ENCODE results near the gene HMGXB3. TPM values are rescaled to one million over a fixed set of nuclear protein-coding genes. Genes with fewer than 3 reads are reported as not detected.

HMGXB3 gene
- total RNA-seq, 2 donors from 2014 or later: 31.9 to 40.8 TPM

DNA sequence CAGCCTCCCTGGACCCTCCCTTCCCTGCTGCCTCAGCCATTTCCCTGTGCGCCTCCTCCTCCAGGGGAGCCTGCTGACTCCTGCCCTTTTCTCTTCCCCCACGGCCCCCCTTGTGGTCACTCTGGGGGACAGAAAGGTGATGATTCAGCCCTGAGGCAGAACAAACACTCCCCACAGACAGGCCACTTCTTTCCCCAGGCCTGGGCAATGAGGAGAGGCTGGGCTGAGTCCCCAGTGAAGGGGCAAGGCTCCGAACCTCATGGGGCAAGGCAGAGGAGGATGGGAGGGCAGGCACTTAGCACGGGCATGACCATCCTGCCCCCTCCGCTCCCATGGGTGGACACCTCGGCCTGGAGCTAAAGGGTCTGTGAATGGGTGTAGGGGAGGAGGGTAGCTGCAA lies 64.8 kb downstream of the HMGXB3 start:
- ATAC-seq (no peak), DNase-seq (no peak)
- H3K27ac Mint-ChIP-seq: no peak overlapping the region
- peaks cover 4% of the 10 kb centered on the region for H3K27me3 Mint-ChIP-seq
- H3K4me3 Mint-ChIP-seq: no peak overlapping the region
- peaks cover 18% of the 10 kb centered on the region for H3K4me1 Mint-ChIP-seq
- no peaks in the 10 kb centered on the region for H3K36me3 Mint-ChIP-seq (ENCODE audit: low read depth)
- H3K9me3 ChIP-seq (ENCODE audit: control insufficient read depth, low read length, poor library complexity, severe bottlenecking): no peaks in the 10 kb centered on the region

GRCh38 chr5:150065886-150066285 lies 65.3 kb downstream of the HMGXB3 start:
- DNase-seq: no peak
- H3K4me3 Mint-ChIP-seq: no peak overlapping the region
- no peak for ATAC-seq
- H3K36me3 Mint-ChIP-seq (ENCODE audit: low read depth): no peaks in the 10 kb centered on the region
- no peaks in the 10 kb centered on the region for H3K9me3 ChIP-seq (ENCODE audit: control insufficient read depth, low read length, poor library complexity, severe bottlenecking)
- no peak overlapping the region for H3K27ac Mint-ChIP-seq
- H3K27me3 Mint-ChIP-seq: peaks cover 4% of the 10 kb centered on the region
- H3K4me1 Mint-ChIP-seq: peaks cover 18% of the 10 kb centered on the region

DNA sequence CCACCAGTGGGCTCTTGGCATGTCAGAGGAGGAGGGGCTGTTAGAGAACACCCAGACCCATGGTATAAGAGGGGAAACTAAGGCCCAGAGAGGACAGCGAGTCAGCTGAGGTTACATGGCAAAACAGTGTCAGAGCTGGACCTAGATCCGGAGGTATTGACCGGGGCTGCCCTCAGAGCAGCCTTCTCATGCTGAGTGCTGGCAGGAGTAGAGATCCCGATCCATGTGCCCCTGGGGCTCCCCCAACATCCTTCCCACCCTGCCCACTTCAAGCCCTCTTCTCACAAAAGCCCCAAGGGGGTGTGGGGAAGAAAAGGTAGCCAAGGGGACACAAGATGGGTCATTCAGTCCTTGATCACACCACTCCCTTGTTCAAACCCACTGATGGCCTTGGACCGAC lies 65.9 kb downstream of the HMGXB3 start:
- ATAC-seq (no peak), DNase-seq (no peak)
- no peak overlapping the region for H3K4me3 Mint-ChIP-seq
- peak overlapping the region; percentile 70 for H3K27ac Mint-ChIP-seq
- peaks cover 4% of the 10 kb centered on the region for H3K27me3 Mint-ChIP-seq
- H3K36me3 Mint-ChIP-seq (ENCODE audit: low read depth): no peaks in the 10 kb centered on the region
- peaks cover 18% of the 10 kb centered on the region for H3K4me1 Mint-ChIP-seq
- H3K9me3 ChIP-seq (ENCODE audit: control insufficient read depth, low read length, poor library complexity, severe bottlenecking): no peaks in the 10 kb centered on the region

DNA sequence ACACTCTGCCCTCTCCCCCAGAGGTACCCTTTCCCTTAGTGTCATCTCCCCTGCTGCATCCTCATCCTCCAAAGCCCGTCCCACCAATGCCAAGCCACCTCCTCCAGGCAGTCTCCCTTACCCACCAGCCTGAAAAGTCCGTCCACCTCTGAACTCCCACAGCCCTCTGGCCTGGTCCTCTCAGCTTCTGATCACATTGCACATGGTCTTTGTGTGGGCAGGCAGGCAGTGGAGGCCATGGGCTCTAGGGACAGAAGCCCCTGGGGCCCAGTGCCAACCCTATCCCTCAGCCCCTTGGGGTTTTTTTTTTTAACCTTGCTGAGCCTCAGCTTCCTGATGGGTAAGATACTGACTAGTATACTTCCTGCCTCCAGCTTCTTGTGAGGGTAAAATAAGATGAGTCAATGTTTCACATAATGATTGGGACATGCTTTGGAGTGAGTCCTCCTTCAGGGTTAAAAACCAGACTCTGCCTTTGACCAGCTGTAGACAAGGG lies 66.4 kb downstream of the HMGXB3 start:
- H3K4me1 Mint-ChIP-seq: peaks cover 18% of the 10 kb centered on the region

DNA sequence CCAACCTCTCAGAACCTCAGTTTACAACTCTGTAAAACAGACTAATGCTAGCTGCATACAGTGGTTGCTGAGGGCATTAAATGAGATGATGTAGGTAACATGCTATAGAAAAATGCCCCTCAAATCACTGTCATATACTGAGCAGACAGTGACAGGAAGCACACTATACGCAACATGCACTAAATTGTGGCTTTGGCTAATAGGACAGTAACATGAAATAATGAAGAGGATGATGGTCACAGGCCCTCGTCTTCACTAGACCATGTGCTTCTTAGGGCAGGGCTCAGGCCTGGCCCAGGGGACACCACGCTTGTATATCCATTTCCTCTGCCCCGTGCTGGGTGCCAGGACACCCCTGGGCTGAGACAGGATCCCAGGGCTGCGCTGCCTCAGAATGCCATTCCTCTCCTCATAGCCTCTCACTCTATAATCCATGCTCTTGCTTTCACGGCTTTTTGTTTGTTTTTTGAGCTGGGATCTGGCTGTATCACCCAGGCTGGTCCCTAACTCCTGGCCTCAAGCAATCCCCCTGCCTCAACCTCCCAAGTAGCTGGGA lies 66.9 kb downstream of the HMGXB3 start:
- H3K9me3 ChIP-seq (ENCODE audit: control insufficient read depth, low read length, poor library complexity, severe bottlenecking): no peaks in the 10 kb centered on the region
- Mint-ChIP-seq H3K27me3 (peaks cover 1% of the 10 kb centered on the region), H3K4me3 (no peak overlapping the region), H3K27ac (peak overlapping the region; percentile 70), H3K4me1 (peaks cover 15% of the 10 kb centered on the region), H3K36me3 (ENCODE audit: low read depth) (no peaks in the 10 kb centered on the region)
- ATAC-seq (no peak), DNase-seq (no peak)

More for the DNA sequence above, 66.4 kb downstream of the HMGXB3 start:
- H3K4me3 Mint-ChIP-seq: peak overlapping the region; percentile 61
- peaks cover 4% of the 10 kb centered on the region for H3K27me3 Mint-ChIP-seq
- ATAC-seq (no peak), DNase-seq (no peak)
- H3K36me3 Mint-ChIP-seq (ENCODE audit: low read depth): no peaks in the 10 kb centered on the region
- H3K27ac Mint-ChIP-seq: peak overlapping the region; percentile 70
- H3K9me3 ChIP-seq (ENCODE audit: control insufficient read depth, low read length, poor library complexity, severe bottlenecking): no peaks in the 10 kb centered on the region

DNA sequence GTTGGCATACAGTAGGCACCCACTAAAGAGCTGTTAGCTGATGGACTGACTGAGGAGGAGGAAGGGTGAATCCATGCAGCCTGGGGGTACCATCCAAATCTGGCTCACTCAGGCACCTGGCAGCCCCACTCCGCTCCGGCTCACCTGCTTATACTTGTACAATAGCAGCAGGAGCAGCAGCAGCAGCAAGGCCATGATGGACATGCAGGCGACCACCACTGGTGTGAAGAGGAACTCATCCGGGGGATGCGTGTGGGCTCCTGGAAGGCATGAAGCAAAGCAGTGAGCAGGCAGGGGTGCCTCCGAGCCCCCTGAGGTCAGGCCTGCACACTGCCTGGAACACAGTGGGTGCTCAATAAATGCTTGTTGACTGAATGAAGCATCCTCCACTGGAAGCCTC lies 67.5 kb downstream of the HMGXB3 start:
- H3K9me3 ChIP-seq (ENCODE audit: control insufficient read depth, low read length, poor library complexity, severe bottlenecking): no peaks in the 10 kb centered on the region
- no peak for DNase-seq
- no peaks in the 10 kb centered on the region for H3K27me3 Mint-ChIP-seq
- H3K4me3 Mint-ChIP-seq: no peak overlapping the region
- no peaks in the 10 kb centered on the region for H3K36me3 Mint-ChIP-seq (ENCODE audit: low read depth)
- no peak for ATAC-seq
- peaks cover 13% of the 10 kb centered on the region for H3K4me1 Mint-ChIP-seq
- no peak overlapping the region for H3K27ac Mint-ChIP-seq

DNA sequence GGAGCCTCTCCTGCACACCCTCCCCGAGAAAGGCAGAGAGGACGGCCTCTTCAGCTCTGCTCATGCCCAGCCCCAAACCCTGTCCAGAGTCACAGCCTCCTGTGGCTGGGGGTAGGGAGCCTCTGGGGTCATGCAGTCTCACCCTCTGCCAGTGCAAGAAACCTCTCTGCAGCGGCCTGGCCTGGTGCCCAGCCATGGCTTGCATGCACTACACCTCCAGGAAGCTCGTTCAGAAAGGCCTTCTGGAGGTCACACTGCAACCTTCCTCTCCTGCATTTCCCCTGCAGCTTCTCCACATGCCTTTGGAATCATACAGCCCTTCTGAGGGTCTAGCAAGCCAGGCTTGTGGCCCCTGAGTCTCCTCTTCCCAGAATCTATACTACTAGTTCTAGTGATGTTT lies 67.9 kb downstream of the HMGXB3 start:
- H3K9me3 ChIP-seq (ENCODE audit: control insufficient read depth, low read length, poor library complexity, severe bottlenecking): no peaks in the 10 kb centered on the region
- DNase-seq (no peak), ATAC-seq (no peak)
- H3K4me1 Mint-ChIP-seq: peaks cover 13% of the 10 kb centered on the region
- H3K27me3 Mint-ChIP-seq: no peaks in the 10 kb centered on the region
- H3K36me3 Mint-ChIP-seq (ENCODE audit: low read depth): no peaks in the 10 kb centered on the region
- no peak overlapping the region for H3K4me3 Mint-ChIP-seq
- H3K27ac Mint-ChIP-seq: no peak overlapping the region

DNA sequence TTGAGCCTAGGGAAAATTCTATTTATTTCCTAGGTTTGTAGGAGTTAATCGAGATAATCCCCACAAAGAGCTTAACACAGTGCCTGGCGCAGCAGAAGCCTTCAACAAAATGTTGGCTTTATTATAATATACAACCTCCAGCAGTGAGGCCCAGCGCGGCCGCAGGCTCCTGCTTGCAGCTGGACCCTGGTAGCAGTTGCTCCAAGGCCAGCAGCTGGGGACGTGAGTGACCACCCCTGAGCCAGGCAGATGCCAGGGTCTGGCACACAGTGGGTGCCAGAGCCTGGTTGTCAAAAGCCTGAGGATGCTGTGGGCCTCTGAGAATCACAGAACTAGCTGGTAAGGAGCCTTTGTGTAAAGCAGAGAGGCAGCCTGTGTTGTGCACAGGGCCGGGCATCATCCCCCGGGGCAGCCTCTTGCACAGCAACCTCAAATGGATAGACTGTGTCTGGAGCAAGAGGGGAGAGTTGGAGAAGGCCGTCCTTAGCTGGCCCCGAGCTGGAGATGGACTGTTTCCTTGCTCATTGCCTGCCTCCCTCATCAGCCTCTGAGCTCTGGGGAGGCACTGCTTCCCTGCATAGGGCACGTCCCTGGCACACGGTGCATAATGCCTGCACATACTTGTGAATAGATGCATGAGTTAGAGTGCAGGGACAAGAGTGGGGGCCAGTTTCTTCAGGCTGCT lies 68.6 kb downstream of the HMGXB3 start:
- ATAC-seq (no peak), DNase-seq (no peak)
- no peak overlapping the region for H3K27ac Mint-ChIP-seq
- peaks cover 13% of the 10 kb centered on the region for H3K4me1 Mint-ChIP-seq
- no peaks in the 10 kb centered on the region for H3K9me3 ChIP-seq (ENCODE audit: control insufficient read depth, low read length, poor library complexity, severe bottlenecking)
- H3K27me3 Mint-ChIP-seq: no peaks in the 10 kb centered on the region
- no peaks in the 10 kb centered on the region for H3K36me3 Mint-ChIP-seq (ENCODE audit: low read depth)
- H3K4me3 Mint-ChIP-seq: no peak overlapping the region

DNA sequence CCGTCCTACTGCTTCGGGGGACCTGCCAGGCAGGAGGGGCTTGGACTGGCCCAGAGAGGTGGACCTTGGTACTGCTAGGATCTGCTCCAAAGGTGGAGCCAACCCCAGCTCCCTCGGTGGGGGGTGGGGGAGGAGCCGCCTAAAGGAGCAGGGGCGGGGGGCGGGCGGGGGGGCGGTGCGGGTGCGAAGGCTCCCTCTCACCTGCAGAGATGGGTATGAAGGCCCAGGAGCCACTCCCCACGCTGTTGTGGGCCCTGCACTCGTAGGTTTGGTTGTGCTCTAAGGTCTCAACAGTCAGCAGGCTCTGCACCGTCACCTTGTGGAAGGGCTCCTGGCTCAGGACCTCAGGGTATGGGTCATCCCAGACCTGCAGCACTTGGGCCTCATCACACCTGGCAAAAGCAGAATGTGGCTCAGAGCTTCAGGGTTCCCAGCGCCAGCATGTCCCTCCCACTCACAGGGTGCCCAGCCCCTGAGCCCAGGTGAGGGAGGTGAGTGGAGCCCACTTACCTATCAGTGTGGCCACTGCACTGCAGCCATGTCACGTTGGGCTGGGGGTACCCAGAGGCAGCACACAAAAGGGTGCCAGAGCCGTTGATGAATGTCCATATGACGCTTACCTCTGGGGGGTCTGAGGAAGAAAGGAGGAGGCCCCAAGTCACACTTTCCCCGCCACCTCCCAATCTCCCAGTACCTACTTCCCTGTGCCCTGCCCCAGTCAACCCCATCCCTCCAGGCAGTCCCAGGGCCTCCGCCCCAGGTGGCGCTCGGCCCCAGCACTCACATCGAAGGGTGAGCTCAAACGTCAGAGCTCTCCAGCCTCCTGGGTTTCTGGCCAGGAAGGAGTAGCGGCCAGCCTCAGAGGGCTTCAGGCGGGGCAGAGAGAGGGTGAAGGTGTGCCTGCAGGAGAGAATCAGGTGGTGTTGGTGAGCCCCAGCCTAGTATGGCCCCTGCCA lies 69.4 kb downstream of the HMGXB3 start:
- Mint-ChIP-seq H3K27ac (no peak overlapping the region), H3K27me3 (no peaks in the 10 kb centered on the region), H3K36me3 (ENCODE audit: low read depth) (no peaks in the 10 kb centered on the region), H3K4me1 (peaks cover 13% of the 10 kb centered on the region), H3K4me3 (no peak overlapping the region)
- H3K9me3 ChIP-seq (ENCODE audit: control insufficient read depth, low read length, poor library complexity, severe bottlenecking): no peaks in the 10 kb centered on the region
- no peak for ATAC-seq
- no peak for DNase-seq

DNA sequence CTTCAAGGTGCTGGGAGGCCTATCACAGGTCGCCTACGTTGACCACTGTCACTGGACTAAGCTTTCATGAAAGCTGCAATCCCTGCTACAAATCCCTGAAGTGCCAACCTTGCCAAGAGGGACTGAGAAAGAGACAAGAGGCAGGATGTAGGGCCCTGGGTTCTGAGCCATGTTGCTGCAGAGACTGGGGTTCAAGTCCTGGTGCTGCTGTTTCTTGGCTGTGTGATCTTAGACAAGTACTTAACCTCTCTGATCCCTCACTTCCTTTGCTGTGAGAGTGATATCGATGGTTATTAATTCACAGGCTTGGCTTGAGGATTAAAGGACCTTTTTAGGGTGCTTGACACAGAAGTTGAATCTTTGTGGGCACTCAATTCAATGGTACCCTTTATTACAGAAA lies 70.3 kb downstream of the HMGXB3 start:
- DNase-seq (no peak), ATAC-seq (no peak)
- H3K36me3 Mint-ChIP-seq (ENCODE audit: low read depth): no peaks in the 10 kb centered on the region
- H3K9me3 ChIP-seq (ENCODE audit: control insufficient read depth, low read length, poor library complexity, severe bottlenecking): no peaks in the 10 kb centered on the region
- peaks cover 13% of the 10 kb centered on the region for H3K4me1 Mint-ChIP-seq
- H3K27ac Mint-ChIP-seq: no peak overlapping the region
- no peaks in the 10 kb centered on the region for H3K27me3 Mint-ChIP-seq
- no peak overlapping the region for H3K4me3 Mint-ChIP-seq

DNA sequence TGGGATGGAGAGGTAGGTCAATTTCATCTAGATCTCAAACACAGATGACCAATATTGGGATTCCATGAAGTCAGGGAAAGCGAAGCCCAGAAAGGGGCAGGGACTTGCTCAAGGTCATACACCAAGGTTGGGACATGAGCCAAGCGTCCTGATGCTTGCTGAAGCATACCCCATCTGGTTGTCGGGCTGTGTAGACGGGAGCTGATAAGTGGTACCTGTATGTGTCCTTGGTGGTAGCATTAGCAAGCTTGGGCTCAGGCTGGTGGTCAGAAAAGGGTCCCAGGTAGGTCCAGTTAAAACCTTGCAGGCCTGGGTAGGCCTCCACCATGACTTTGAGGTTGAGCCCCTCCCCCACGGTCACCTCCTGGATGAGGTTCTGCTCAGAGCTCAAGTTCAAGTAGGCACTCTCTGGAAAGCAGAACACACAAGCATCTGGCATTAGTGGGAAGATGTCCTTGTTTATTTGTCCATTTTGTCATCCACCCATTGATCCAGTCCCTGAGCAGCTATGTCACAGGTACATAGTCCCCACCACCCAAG lies 72.6 kb downstream of the HMGXB3 start:
- Mint-ChIP-seq H3K36me3 (ENCODE audit: low read depth) (no peaks in the 10 kb centered on the region), H3K27ac (no peak overlapping the region), H3K4me3 (no peak overlapping the region), H3K4me1 (peaks cover 2% of the 10 kb centered on the region), H3K27me3 (peaks cover under 1% of the 10 kb centered on the region)
- DNase-seq (no peak), ATAC-seq (no peak)
- no peaks in the 10 kb centered on the region for H3K9me3 ChIP-seq (ENCODE audit: control insufficient read depth, low read length, poor library complexity, severe bottlenecking)

- Mint-ChIP-seq H3K27me3 (peaks cover 6% of the 10 kb centered on the region), H3K4me1 (peaks cover under 1% of the 10 kb centered on the region), H3K27ac (no peak overlapping the region), H3K4me3 (no peak overlapping the region), H3K36me3 (ENCODE audit: low read depth) (no peaks in the 10 kb centered on the region)
- ATAC-seq (no peak), DNase-seq (no peak)
- H3K9me3 ChIP-seq (ENCODE audit: control insufficient read depth, low read length, poor library complexity, severe bottlenecking): no peaks in the 10 kb centered on the region
These were observed 73.1 kb downstream of the HMGXB3 start for GRCh38 chr5:150073677-150074076.

DNA sequence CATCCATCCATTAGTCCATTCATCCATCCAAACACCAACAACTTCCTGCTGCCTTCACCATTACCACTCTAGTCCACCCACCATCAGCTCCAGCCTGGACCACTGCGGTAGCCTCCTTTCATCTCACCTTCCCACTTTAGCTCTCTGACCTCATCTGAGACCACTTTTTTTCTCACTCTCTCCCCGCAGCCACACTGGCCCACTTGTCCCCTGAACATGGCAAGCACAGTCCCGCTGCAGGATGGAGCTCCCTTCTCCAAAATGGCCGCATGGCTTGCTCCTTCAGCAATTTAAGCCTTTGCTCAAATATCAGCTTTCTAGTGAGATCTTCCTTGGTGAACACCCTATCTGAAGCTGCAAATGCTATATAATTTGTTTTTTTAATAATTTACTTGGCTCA lies 74.7 kb downstream of the HMGXB3 start:
- no peaks in the 10 kb centered on the region for H3K4me1 Mint-ChIP-seq
- H3K27me3 Mint-ChIP-seq: peaks cover 19% of the 10 kb centered on the region
- no peak for DNase-seq

More for the DNA sequence above, 74.7 kb downstream of the HMGXB3 start:
- H3K36me3 Mint-ChIP-seq (ENCODE audit: low read depth): peaks cover 2% of the 10 kb centered on the region
- H3K4me3 Mint-ChIP-seq: no peak overlapping the region
- ATAC-seq: no peak
- H3K9me3 ChIP-seq (ENCODE audit: control insufficient read depth, low read length, poor library complexity, severe bottlenecking): no peaks in the 10 kb centered on the region
- H3K27ac Mint-ChIP-seq: no peak overlapping the region
